SJSA1 (cell line): ENCODE results near the gene PEDS1. TPM values are rescaled to one million over a fixed set of nuclear protein-coding genes. Genes with fewer than 3 reads are reported as not detected.
"Not testable (repeated sequence)": the region's sequence is repeated elsewhere in the genome, so short reads cannot be mapped to it uniquely, and the experiment has no call there.

Experiments used
- DNase-seq, 2 experiments: peaks; one replicate each; pipeline ENCODE4 v3.0.0-alpha.2; 2015 to 2020; ENCODE audit warnings: low spot score in 2 of 2, low read depth in 1 of 2
- H3K27ac ChIP-seq: fragments of 250-450 bp; sonication (Bioruptor Pico); 2 replicates; pipeline ENCODE4 v1.5.1; 2020; ENCODE audit warnings: mild to moderate bottlenecking, moderate library complexity
- H3K27me3 ChIP-seq: fragments of 250-450 bp; sonication (Bioruptor Pico); replicated peaks from 2 replicates; pipeline ENCODE4 v1.5.1; 2020; ENCODE audit warnings: mild to moderate bottlenecking, moderate library complexity
- H3K36me3 ChIP-seq: fragments of 250-450 bp; sonication (Bioruptor Pico); 2 replicates; pipeline ENCODE4 v1.5.1; 2020; ENCODE audit warnings: mild to moderate bottlenecking
- H3K4me1 ChIP-seq: fragments of 250-450 bp; sonication (Bioruptor Pico); replicated peaks from 2 replicates; pipeline ENCODE4 v1.6.1; 2021; ENCODE audit warnings: mild to moderate bottlenecking
- H3K4me3 ChIP-seq: fragments of 250-450 bp; sonication (Bioruptor Pico); 2 replicates; pipeline ENCODE4 v1.5.1; 2020; ENCODE audit warnings: mild to moderate bottlenecking
- H3K9me3 ChIP-seq: fragments of 250-450 bp; sonication (Bioruptor Pico); replicated peaks from 2 replicates; pipeline ENCODE4 v1.5.1; 2020; ENCODE audit warnings: mild to moderate bottlenecking
- total RNA-seq: library from RNA; depleted of rRNA; stranded (reverse); fragments of >200 nt; shearing (Covaris generic); gene quantifications from 2 replicates; pipeline ENCODE4 v1.2.3, GENCODE V29; 2014

Gene PEDS1
- total RNA-seq, 1 experiment from 2014 or later, result 43.5 TPM

- DNase-seq, result peak; percentile 70 to 93
- Histone ChIP-seq H3K9me3 (no peaks in the 10 kb centered on the region), H3K27me3 (peaks cover 3% of the 10 kb centered on the region; the same call in 1 of the 2 replicates), H3K4me1 (peaks cover 5% of the 10 kb centered on the region), H3K4me3 (no peak overlapping the region), H3K27ac (no peak overlapping the region), H3K36me3 (peaks cover 7% of the 10 kb centered on the region)
Measured at GRCh38 chr20:50186151-50186885, 32.8 kb upstream of the PEDS1 start.

DNA sequence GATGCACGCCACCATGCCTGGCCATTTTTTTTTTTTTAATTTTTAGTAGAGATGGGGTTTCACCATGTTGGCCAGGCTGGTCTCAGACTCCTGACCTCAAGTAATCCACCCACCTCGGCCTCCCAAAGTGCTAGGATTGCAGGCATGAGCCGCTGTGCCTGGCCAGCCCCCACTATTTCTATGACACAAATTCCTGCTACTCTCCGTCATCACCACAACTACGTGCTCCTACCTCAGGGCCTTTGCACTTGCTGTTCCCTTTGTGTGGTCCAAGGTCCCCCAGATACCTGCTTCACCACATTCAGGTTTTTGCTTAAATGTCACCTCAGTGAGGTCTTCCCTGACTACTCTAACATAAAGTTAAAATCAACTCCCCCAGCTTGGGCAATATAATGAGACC is 31.9 kb upstream of the PEDS1 start:
- H3K4me1 ChIP-seq, result peaks cover 5% of the 10 kb centered on the region
- H3K27me3 ChIP-seq, result peaks cover 3% of the 10 kb centered on the region; the same call in 1 of the 2 replicates
- H3K27ac ChIP-seq, result no peak overlapping the region
- no peak for DNase-seq
- peaks cover under 1% of the 10 kb centered on the region for H3K36me3 ChIP-seq
- no peak overlapping the region for H3K4me3 ChIP-seq
- no peaks in the 10 kb centered on the region for H3K9me3 ChIP-seq

GRCh38 chr20:50182346-50182745 is 28.8 kb upstream of the PEDS1 start:
- no peak for DNase-seq
- peaks cover 3% of the 10 kb centered on the region; the same call in 1 of the 2 replicates for H3K27me3 ChIP-seq
- no peaks in the 10 kb centered on the region for H3K4me1 ChIP-seq
- H3K27ac ChIP-seq, result no peak overlapping the region
- no peaks in the 10 kb centered on the region for H3K9me3 ChIP-seq
- H3K36me3 ChIP-seq, result no peaks in the 10 kb centered on the region
- H3K4me3 ChIP-seq, result no peak overlapping the region

DNA sequence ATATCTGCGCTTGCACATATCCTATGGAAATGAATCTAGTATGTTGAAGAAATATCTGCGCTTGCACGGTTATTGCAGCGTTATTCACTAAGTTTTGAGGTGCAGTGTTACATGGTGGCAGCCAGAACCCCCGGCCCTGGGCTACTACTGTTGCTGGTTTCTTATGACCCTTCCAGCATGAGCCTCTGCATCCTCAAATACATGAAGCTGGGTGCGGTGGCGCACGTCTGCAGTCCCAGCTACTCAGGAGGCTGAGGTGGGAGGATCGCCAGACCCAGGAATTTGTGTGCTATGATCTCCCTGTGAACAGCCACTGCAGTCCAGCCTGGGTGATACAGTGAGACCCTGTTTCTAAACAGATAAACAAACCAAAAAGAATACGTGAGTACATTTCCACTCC is 27.8 kb upstream of the PEDS1 start:
- H3K9me3 ChIP-seq, result no peaks in the 10 kb centered on the region
- no peaks in the 10 kb centered on the region for H3K36me3 ChIP-seq
- peaks cover 3% of the 10 kb centered on the region; the same call in 1 of the 2 replicates for H3K27me3 ChIP-seq
- no peak overlapping the region for H3K27ac ChIP-seq
- no peak overlapping the region for H3K4me3 ChIP-seq
- H3K4me1 ChIP-seq, result no peaks in the 10 kb centered on the region
- DNase-seq, result no peak

DNA sequence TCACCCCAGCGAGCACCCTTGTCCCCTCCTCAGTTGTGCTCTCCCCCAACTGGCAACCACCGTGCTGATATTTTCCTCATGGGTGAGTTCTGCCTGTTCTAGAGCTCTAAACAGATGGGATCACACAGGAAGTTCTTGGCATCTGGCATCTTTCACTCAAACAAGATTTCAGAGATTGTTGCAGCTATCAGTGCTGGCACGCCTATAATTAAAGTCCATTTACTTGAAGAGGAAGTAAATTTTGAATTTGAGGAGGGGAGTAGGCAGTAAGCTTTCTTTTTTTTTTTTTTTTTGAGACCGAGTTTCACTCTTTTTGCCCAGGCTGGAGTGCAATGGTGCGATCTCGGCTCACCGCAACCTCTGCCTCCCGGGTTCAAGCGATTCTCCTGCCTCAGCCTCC is 25.1 kb upstream of the PEDS1 start:
- H3K36me3 ChIP-seq, DNase-seq, H3K4me3 ChIP-seq, H3K27me3 ChIP-seq, H3K4me1 ChIP-seq, H3K9me3 ChIP-seq, H3K27ac ChIP-seq: not testable (repeated sequence)

DNA sequence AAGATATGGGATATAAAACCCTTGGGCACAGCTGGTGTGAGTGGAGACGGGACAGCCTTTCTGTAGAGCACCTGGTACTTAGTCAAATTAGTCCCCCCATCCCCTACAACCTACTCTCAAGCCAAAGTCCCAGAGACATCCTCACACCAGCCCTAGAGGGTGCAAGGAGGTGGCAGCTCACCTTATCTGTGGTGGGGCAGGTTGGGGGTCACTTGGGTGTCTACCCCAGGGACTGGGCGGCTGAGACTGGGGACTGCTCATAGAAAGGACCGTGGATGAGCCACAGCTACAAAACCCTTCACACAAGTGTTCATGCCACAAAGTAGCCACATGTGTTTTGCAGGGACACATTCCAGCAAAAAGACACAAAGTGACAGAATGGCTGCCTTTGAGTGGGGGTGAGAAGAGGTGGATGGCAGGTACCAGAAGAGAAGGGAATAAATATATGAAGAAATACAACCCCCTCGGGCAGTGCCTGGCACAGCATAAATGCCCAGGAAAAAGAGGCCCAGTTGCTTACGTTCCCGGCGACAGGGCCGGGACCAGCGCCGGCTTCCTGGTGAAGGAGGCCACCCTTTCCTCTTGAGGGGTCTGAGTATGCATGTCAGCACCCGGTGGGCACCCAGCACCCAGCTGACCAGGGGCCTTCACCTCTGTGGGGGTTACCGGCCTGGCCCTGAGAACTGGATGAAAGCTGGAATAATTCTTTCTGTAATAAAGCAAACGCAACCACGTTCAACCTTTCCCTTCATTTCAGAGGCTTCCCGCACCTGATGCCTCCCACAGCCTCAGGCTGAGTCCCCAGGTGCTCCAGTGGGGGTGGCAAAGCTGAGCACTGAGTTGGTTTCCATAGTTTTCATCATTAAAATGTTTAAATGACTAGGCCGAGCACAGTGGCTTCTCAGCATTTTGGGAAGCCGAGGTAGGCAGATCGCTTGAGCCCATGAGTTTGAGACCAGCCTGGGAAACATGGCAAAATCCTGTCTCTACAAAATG is 22.7 kb upstream of the PEDS1 start:
- no peaks in the 10 kb centered on the region for H3K36me3 ChIP-seq
- no peak for DNase-seq
- no peak overlapping the region for H3K4me3 ChIP-seq
- peaks cover 8% of the 10 kb centered on the region; the same call in 1 of the 2 replicates for H3K4me1 ChIP-seq
- no peak overlapping the region for H3K27ac ChIP-seq
- no peaks in the 10 kb centered on the region for H3K27me3 ChIP-seq
- H3K9me3 ChIP-seq, result no peaks in the 10 kb centered on the region

- no peaks in the 10 kb centered on the region for H3K27me3 ChIP-seq
- peaks cover 8% of the 10 kb centered on the region; the same call in 1 of the 2 replicates for H3K4me1 ChIP-seq
- H3K4me3 ChIP-seq, result no peak overlapping the region
- H3K9me3 ChIP-seq, result peaks cover 3% of the 10 kb centered on the region
- DNase-seq, result no peak
- no peaks in the 10 kb centered on the region for H3K36me3 ChIP-seq
- H3K27ac ChIP-seq, result no peak overlapping the region
Measured at GRCh38 chr20:50174456-50174855, 20.9 kb upstream of the PEDS1 start.

DNA sequence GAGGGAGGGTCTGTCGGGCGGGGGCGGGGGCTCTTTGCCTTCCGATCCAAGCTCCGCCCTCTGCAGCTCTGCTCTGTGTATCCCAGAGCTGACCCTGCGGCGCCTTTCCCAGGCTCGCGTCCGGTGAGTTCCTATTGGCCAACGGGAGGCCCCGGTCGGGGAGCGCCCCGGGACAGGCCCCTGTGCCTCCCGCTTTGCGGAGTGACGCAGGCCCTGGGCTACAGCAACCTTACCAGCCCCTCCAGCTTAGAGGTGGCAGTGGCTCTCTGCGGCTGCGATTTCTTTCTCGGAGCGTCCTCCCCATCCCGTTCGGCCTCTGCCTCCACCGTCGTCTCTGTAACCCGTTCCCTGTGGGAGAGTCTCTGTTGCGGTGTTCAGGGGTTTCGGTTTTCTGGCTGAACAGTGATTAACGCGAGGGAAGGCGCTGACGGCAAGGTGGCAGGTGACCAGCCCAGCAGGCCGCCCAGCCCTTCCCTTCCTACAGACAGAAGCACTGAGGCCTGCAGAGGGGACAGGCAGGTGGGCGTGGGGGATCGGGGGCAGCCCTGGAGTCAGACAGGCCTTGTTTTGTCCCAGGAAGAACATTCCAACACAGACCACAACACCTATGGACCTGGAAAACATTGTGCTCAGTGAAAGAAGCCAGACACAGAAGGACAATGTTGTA is 19.0 kb upstream of the PEDS1 start:
- Histone ChIP-seq H3K36me3 (no peaks in the 10 kb centered on the region), H3K27ac (peak overlapping the region; percentile 37; the same call in 1 of the 2 replicates), H3K4me3 (peak overlapping the region; percentile 33), H3K9me3 (peaks cover 3% of the 10 kb centered on the region), H3K4me1 (peaks cover 8% of the 10 kb centered on the region; the same call in 1 of the 2 replicates), H3K27me3 (no peaks in the 10 kb centered on the region)
- DNase-seq, result peak in 1 of 2 experiments; percentile 15

- no peaks in the 10 kb centered on the region for H3K36me3 ChIP-seq
- no peak for DNase-seq
- H3K27me3 ChIP-seq, result no peaks in the 10 kb centered on the region
- H3K9me3 ChIP-seq, result peaks cover 3% of the 10 kb centered on the region
- H3K4me3 ChIP-seq, result no peak overlapping the region
- H3K4me1 ChIP-seq, result peaks cover 17% of the 10 kb centered on the region
- H3K27ac ChIP-seq, result no peak overlapping the region
Measured at GRCh38 chr20:50170549-50171220, 17.2 kb upstream of the PEDS1 start.

DNA sequence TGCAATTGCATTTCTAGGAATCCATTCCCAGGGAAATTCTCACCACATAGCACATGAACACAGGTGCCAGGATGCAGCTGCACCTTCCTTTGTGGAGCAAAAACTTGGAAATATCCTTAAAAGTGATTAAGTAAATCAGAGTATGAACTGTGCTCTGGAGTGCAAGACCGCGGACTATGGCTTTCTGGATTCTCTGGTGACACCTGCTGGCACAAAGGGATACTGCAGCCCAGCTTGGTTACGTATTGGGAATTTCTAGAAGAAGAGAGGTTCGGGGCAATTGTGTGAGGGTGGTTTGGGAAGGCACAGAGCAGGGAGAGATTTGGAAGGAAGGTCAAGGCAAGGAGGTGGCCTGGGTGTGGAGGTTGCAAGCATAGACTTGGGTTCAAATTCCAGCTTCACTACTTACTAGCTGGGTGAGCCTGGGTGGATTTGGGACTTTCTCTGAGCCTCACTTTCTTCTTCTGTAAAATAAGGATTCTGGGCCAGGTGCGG is 15.9 kb upstream of the PEDS1 start:
- DNase-seq, result peak; percentile 77

DNA sequence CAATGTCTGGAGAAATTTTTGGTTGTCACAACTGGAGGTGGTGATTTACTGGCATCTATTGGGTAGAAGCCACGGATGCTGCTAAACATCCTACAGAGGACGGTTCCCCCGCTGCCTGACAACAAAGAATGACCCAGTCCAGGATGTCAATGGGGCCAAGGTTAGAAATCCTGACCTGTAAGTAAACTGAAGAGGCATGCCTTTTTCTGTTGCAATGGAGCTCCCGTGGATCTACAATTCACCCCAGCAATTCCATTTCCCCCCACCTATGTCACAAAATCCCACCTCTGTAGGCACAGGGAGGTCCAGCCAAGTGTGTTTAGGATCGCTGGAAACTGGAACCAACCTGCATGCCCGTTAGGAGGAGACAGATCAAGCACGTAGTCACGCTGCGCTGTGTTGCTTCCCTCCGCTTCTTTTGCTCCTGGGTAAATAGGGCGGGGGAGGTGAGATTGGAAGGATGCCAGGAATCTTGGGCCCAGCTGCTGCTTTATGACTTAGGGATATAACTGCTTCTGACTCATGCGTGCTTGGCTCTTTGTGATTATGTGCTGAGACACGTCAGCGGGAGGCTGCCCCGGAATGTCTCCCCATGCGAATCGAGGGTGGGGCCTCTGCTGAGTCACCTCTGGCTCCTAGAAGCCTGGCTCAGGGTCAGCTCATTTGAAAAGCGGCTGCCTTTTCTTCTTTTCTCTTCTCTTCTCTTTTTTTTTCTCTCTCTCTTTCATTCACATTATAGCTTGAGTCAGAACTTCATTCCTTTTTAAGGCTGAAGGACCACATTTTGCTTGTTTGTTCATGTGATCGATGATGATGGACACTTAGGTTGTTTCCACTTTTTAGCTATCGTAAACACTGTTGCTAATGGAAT is 12.4 kb upstream of the PEDS1 start:
- Histone ChIP-seq H3K4me1 (peaks cover 29% of the 10 kb centered on the region), H3K9me3 (peaks cover 3% of the 10 kb centered on the region), H3K27me3 (no peaks in the 10 kb centered on the region), H3K27ac (peak overlapping the region; percentile 94), H3K4me3 (peak overlapping the region; percentile 32), H3K36me3 (no peaks in the 10 kb centered on the region)
- peak; percentile 99 to 100 for DNase-seq

More for the DNA sequence above, 15.9 kb upstream of the PEDS1 start:
- H3K9me3 ChIP-seq, result peaks cover 3% of the 10 kb centered on the region
- H3K36me3 ChIP-seq, result no peaks in the 10 kb centered on the region
- H3K27me3 ChIP-seq, result no peaks in the 10 kb centered on the region
- H3K4me1 ChIP-seq, result peaks cover 26% of the 10 kb centered on the region
- no peak overlapping the region for H3K27ac ChIP-seq
- no peak overlapping the region for H3K4me3 ChIP-seq
